Kasumi-1 (cell line): ENCODE measurements around the gene LHX2.
A peak's percentile ranks its signal among the peaks of the same experiment; 100 is the strongest.

ENCODE experiments used
- DNase-seq, 2 experiments: peaks; one replicate each; lab custom pipeline; 2025; lab: John Stamatoyannopoulos, UW

LHX2 gene

DNA sequence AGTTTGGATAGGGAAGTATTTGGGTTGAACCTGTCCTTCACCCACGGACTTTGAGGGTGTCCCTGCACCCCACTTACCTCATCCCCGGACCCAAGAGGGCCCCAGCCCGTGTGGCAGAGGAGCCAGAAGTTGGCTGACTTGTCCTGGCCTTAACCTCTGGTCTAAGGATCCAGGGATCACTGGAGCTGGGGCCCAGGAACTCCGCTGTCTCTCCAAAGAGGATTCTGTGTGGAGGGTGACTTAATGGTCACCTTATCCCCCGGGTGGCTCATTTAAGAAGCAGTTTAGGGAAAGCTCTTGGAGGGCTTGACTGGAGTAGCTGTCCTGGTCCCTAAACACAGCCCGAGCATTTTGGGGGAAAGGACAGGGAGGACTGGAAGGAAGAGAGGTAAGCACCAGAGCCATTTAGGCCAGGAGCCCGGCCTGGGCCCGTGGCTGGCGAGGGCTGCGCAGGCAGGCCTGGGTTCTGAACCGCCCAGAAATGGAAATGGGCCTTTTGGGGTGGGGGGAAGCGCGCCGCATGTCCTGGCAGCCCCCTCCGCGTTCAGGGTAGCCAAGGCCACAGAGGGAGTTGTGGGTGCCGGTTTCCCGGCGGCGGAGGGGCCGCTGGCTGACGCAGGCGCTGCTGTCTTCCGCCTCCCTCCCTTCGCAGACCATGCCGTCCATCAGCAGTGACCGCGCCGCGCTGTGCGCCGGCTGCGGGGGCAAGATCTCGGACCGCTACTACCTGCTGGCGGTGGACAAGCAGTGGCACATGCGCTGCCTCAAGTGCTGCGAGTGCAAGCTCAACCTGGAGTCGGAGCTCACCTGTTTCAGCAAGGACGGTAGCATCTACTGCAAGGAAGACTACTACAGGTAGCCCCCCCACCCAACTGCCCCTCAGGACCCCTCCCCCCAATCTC is 2.0 kb downstream of the LHX2 start:
- no peak for DNase-seq

DNA sequence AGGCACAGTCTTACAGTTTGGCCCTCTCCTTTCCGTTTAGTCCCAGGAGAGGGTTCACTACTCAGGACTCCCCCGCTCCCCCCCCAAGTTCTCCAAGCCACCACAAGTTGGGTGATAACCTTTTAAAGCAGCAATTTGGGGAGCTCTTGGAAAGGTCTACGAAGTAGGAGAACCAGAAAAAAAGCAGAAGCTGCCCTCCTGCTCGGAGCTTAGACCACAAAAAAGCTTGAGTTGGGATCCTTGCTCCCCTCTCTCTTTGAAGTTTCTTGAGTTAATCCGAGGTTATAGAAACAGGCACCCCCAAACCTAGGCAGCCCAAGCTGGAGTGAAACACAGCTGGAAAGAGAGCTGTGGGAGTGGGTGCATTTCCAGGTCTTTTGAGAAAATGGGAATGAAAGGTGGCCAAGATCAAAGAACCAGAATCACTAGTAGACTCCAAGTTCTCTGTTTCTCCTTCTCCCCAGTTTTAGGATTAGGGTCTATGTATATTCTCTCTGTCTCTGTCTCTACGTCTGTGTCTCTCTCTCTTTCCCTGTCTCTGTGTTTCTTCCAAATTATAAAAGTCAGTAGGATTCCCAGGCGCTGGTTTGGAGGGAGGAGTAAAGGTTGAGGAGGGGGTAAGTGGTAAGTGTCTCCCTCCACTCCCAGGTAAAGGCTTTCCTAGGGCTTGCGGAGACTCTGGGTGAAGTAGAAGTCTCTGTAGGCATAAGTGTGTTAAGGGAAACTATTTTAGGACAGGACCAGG is 2.8 kb downstream of the LHX2 start:
- peak in 1 of 2 experiments; percentile 35 for DNase-seq

GRCh38 chr9:124014956-124015660 is 3.5 kb downstream of the LHX2 start:
- no peak for DNase-seq

- no peak for DNase-seq
Observed at GRCh38 chr9:124015661-124016131, 4.1 kb downstream of the LHX2 start.

GRCh38 chr9:124016175-124017050 is 4.8 kb downstream of the LHX2 start:
- peak in 1 of 2 experiments; percentile 29 for DNase-seq

DNA sequence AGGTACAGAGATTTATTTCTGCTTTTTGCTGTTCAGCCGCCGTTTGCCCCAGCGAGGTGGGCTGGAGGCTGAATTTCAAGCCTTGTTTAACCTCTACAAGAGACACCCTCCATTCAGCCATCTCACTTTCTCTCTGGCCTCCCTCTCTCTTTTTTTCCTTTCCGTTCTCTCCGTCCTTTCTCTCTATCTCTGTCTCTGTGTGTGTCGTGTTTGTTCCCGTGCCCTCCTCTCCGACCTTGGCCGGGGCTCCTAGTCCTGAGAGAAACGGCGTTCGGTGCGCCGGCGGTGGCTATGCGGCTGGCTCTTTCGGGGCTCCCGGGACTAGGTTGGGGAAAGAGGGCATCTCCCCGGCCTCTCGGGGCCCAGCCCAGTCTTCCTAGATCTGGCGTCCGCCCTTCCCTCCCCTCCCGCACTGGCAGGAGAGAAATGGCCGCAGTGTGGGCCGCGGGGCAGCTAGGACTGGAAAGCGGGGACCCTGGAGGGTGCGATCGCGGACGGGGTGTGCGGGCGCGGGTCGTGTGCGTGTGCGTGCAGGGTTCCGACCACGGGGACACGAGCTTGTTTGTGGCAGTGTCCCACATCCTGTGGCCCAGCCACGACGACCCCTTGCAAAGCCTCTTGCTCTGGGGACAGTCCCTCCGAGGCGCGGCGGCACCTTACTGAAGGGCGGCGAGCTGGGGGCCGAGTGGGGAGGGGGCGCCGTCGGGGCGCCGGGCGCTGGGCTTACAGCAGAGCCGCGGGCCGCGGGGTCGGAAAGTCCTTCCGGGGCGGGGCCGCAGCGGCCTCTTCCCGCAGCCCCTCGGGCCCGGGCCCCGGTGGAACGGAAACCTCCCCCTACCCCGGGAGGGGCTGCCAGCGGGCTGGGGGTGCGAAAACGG is 5.7 kb downstream of the LHX2 start:
- no peak for DNase-seq

GRCh38 chr9:124017929-124018729 is 6.6 kb downstream of the LHX2 start:
- no peak for DNase-seq

DNA sequence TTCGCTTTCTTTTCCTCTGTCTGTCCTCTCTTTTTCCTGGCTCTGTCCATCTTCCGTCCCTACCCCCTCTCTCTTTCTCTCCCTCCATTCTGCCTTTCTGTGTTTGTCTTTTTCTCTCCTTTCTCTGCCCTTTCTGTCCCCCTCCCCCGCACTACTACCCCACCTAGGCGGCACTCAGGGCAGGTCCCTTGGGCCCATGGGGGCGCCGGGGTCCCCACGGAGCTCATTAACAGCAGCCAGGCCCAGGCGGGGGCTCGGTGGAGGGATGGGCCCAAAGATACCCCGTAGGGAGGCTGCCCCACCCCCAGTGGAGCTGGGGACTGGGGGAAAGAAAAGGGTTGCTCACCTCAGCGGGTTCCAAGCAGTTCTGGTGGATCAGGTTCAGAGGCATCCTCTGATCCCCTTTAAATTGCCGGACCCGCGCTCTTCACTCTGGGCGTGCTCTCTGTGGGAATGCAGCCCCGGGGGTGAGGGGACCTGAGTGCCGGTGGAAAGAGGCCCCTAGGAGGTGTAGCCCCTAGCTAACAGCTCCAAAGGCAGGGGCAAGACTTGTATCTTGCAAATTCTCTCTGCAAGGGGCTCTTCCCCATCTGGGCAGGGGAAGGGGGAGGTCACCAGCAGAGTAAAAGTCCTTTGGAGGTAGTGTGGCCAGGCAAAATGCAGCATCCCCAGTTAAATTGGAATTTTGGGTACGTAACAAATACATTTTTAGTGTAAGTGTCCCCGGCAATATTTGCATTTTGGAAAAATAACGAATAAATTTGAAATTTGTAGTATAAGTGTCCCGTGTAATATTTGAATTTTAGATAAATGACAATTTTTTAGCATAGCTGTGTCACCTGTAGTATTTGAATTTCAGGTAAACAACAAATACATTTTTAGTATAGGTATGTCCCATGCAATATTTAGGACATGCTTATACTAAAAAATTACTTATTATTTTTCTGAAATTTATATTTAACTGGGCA is 7.4 kb downstream of the LHX2 start:
- no peak for DNase-seq

DNA sequence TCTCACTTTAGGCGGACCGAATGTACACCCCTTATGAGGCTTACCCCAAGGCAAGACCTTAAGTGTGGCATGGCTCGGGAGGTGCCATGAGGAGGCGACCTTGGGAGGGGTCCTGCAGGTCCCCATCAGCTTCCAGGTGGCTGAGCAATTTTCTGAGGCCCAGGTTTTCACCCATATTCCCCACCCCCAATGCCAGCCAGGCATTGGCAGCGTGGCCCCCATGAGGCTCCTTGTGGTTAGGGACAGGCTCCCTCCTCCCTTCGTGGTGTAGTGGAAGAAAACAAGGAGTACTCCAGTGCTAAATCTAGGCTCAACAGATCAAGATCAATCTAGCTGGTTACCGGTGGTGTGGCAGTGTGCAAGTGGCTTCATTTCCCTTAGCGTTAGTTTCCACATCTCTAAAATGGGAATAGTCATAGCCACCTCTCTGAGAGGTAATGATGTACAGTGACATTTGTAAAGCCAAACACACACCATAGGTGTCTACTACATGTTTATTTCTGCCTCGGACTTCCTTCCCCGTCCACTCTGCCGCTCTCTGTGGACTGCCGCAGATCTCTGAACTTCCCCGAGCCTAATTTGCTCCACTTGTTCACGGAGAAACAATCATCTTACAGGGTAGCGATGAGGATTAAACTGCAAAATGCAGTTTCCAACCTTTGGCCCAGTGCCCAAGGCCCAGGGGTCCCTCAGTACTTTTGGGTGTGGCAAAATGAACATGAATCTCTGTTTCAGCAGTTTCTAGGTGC is 8.4 kb downstream of the LHX2 start:
- DNase-seq, result no peak

DNA sequence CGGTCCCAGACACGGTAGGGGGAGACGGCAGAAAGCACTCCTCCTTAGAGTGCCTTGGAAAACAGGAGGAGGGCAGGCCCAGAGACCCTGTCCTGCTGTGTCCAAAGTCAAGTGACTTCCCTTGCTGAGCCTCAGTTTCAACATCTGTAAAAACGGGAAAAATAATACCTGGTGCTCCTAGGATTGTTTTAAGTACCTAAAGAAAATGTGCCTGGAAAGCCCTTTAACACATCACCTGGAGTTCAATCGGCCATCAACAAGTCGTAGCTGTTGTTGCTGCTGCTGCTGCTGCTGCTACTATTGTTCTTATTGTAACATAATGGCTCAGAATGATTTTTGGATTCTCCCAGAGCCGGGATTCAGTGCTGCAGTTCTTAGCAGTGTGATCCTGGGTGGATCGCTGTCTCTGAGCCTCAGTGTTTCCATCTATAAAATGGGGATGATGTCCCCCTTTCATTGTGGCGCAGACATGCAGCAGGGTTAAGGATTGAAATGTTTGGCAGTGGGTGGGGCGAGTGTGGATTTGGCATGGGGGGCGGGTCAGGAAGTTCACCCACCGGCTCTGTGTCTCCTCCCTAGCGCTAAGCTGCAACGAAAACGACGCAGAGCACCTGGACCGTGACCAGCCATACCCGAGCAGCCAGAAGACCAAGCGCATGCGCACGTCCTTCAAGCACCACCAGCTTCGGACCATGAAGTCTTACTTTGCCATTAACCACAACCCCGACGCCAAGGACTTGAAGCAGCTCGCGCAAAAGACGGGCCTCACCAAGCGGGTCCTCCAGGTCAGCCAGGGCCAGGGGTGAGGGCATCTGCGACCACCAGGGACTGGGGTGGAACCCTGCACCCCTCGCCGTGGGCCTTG is 9.2 kb downstream of the LHX2 start:
- no peak for DNase-seq

DNA sequence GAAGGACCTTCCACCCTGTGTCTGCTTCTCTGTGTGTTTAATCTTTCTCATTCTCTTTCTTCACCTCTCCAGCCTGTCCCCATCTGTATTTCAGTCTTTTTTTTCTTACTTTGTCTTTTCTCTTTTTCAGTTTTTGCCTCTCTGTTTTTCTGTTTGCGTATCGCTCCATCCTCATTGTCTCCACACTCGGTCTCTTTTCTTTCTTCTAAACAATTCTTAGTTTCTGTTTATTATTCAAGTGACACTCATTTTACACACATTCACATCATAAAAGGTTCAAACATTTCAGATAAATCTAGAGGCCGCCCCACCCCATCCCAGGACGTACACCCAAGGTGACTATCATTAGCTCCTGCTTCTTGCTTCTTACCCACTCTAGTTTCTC is 9.8 kb downstream of the LHX2 start:
- DNase-seq, result no peak

DNA sequence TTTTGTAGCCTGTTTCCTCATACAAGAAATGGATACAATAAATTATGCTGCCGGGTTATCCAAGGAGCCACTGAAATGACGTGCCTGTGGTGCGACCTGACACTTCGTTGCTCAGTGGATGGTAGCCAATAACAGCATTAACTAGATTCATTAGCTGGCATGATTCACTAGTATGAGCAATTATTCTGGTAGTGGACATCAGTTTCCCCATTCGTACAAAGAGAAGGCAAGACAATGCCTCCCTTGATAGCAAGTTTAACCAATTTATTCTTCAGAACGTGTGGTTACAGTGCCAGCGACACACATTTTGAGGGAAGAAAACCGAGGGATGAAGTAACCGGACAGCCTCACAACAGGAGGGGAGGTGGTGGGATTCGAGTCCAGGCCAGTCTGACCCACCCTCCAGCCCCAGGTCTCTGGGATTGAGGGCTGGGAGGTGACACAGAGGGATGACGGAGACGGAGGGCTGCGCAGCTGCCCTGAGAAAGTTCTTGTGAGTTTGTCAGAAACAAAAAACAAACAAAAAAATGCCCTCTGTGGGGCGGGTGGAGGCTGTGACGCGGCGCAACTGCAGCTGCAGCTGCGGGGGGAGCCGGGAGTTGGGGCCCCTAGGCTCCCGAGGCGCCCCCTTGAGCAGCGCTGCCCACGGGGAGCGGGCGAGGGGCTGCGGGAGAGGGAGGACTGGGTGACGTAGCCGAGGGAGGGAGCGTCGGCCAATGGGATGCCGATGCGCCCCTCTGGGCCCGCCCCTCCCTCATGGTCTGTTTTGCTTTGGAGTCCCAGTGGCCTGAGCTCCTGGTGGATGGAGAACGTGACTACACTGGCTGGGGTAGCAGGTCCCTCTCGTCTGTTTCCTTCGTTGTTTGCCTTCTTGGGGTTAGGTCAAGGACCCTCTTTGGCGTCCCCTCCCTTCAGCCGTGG is 10.9 kb downstream of the LHX2 start:
- DNase-seq, result no peak

GRCh38 chr9:124024107-124024506 is 12.5 kb downstream of the LHX2 start:
- no peak for DNase-seq

GRCh38 chr9:124029617-124030016 is 18.0 kb downstream of the LHX2 start:
- DNase-seq, result no peak

DNA sequence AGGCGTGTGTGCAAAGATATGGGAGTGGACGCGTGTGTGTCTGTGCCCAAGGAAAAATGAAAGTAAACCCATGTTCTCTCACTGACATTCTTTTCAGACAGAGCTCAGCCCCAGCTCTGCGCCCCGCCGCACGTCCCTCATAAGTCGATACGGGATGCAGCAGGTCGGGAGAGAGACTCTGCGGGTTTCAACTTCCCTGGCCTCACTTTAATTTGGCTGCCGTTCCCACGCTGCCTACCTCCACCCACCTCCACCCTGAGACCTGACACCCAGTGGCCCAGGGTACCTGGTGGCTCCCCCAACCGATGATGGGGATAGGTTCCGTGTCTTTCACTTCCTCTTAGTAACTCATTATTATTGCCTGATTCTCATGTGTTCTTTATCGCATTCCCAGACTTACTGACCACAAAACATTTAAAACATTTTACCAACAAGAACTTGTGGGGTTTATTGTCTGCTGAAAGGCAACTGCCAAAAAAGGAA is 19.4 kb downstream of the LHX2 start:
- DNase-seq, result no peak
